Erythroblast (primary cell): Measurements from ENCODE around the gene HADH.

Source experiments
- DNase-seq, 2 experiments: peaks; one replicate each; lab custom pipeline; 2025; lab: John Stamatoyannopoulos, UW
- GATA1 ChIP-seq: IDR thresholded peaks from 2 replicates; pipeline ENCODE4 v1.6.1; 2011; ENCODE audit warnings: low read depth, mild to moderate bottlenecking, control low read depth, low read length, moderate library complexity
- POLR2A ChIP-seq: IDR thresholded peaks from 2 replicates; pipeline ENCODE4 v1.6.1; 2011; ENCODE audit warnings: mild to moderate bottlenecking, low read length

The HADH gene

DNA sequence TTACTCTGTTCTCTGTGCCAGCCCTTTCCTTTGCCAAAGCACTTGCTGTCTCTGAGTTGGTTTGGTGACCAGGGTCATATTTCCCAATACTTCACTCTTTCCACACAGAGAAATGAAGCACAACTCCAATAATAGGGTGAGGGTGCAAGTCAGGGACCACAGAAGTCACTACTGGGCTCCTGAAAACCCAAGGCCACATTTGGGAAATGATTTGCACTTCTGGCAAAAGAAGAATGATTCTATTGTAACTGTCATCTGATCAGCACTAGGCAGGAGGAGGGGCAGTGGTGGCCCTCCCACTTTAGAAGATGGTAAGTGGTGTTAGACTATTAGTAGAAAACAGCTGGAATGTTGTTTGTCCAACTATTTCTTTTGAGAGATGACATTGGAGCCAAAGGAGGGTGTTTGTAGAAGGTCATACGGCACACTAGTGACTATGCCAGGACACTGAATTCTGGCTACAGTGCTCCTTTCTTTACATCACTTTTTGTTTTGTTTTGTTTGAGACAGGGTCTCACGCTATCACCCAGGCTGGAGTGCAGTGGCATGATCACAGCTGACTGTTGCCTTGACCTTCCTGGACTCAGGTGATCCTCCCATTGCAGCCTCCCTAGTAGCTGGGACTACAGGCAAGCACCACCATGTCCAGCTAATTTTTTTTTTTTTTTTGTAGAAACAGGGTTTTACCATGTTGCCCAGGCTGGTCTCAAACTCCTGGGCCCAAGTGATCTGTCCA, 10.8 kb upstream of the HADH start:
- TF ChIP-seq GATA1, result no peak
- TF ChIP-seq POLR2A, result no peak

DNA sequence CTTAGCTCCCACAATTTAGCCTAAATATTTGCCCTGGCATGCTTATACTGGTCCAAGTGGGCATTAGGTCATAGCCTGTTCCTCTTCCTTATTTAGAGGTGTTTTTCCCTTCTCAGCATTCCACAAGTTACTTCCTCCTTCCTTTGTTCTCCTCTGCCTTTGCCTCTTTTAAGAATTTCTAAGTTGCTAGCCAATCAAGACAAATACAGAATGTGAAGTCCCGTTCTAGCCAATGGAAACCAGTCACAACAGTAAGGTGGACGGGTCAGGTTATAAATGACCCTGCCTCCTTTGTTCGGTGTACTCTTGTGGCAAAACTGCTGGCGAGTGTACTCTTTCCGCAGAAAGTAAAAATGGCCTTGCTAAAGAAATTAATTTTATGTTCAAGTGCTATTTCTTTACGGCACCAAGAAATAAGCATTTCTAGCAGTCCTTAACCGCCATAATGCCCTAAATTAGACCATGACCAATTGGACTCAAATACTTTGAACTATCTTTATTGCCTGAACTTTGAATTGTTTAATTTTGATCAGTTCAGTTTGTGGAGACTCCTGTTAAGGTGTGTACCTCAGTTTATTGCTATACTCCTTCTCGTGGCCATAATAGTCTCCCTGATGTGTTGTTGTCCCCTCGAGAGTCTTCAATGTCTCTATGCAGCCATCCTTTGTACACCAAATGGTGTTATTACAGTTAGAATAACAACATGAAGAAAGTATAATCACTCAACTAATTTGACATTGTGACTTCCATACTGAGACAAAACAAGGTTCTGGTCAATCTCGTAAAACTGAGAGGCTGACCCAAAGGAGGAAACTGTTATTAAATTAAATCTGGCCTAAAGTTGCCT, 1.6 kb upstream of the HADH start:
- DNase-seq, result no peak
- TF ChIP-seq POLR2A, result no peak
- TF ChIP-seq GATA1, result no peak

More for the DNA sequence above, 10.8 kb upstream of the HADH start:
- no peak for DNase-seq

DNA sequence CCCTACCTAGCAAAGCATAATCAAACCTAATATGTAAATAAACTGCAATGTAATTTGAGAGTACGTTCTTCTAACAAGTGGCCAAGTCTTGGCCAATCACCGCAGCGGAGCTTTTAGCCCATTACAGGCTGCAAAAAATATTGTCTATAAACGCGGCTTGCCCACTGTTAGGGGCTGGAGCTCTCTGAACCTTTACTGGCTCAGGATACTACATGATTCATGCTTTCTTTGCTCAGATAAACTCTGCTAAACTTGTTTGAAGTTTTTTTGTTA, 990 bp upstream of the HADH start:
- TF ChIP-seq POLR2A (no peak), GATA1 (no peak)
- no peak for DNase-seq

DNA sequence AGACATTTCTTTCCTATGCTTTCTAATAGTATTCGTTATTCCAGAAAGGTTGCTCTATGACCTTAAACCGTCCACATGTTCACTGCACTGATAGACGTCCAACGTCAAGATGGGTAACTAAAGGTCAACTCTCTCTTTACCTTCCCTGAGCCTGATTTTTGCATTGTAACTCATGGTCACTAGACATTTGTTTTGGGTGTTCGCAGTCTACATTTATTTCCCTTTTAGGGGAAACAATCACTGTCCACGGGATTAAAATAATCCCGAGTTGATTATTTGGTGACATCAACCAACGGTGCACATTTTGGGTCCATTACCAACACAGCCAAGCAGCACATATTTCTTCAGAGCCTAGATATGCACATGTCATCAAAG, 540 bp upstream of the HADH start:
- TF ChIP-seq GATA1 (no peak), POLR2A (no peak)
- DNase-seq, result peak; percentile 55 to 69

DNA sequence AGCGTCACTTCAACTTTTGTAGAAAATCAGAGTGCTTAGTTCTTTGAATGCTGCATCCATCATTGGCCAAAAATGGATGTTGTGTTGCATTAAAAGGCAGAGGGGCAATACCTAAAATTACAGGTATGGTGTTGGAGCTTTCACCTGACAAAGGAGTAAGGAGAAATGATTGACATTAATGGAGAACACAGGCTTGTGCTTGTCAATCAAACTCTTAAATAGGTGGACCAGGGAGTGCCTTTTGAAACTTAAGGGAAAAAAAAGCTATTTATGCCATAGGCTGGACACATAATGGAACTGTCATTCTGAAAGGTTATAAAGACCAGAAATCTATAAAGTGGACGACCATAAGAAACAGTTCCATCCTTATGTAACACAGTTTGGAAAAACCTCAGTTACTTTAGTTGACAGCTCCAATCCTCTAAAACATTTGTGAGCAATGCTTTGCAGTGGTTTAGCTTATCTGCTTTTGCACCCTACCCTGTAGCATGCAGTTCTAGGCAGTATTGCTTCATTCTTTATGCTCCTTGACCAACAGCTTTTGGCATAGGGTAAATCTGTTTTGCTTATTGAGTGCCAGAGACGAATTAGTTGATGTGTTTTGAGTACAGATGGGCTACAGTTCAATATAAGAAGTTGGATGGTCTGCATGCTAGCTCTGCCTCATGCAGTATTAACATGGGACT, 2.4 kb downstream of the HADH start:
- TF ChIP-seq POLR2A, result no peak
- no peak for TF ChIP-seq GATA1
- peak; percentile 56 to 65 for DNase-seq

DNA sequence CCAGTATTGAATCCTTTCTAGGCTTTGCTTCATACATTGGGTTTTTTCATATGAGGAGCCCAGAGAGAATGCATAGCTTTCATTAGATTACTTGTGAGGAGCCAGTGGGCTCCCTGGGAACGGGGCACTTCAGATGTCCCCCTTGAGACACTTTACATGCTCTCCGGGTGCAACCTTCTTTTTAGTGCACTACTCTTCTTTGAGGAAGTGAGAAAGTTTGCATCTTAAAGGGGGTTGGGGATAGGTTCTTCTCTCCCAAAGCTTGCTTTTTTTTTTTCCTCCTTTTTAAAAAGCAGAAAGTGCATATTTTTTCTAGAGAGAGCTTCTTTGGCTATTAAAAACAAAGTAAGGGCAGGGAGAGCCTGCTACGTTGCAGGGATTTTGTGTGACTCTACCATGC, 4.3 kb downstream of the HADH start:
- no peak for DNase-seq
- TF ChIP-seq GATA1 (no peak), POLR2A (no peak)

DNA sequence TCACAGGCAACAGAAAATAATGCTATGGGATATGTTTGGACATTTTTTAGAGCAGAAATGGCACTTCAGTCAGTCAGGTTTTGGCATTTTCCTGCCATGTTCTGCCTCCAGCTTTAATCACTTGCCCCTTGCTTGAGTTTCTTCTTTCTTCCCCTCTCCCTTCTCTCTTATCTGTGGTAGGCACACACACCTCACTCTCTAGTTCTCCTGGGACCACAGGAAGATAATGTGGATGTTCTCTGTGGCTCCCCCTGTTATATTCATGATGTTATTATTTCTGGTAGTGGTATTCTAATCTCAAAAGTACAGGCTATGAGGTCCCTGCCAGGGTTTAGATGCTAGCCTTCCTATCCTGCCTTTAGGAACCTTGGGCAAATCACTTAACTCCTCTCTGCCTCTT, 5.2 kb downstream of the HADH start:
- peak; percentile 41 to 74 for DNase-seq
- TF ChIP-seq POLR2A, result peak; percentile 18
- no peak for TF ChIP-seq GATA1

DNA sequence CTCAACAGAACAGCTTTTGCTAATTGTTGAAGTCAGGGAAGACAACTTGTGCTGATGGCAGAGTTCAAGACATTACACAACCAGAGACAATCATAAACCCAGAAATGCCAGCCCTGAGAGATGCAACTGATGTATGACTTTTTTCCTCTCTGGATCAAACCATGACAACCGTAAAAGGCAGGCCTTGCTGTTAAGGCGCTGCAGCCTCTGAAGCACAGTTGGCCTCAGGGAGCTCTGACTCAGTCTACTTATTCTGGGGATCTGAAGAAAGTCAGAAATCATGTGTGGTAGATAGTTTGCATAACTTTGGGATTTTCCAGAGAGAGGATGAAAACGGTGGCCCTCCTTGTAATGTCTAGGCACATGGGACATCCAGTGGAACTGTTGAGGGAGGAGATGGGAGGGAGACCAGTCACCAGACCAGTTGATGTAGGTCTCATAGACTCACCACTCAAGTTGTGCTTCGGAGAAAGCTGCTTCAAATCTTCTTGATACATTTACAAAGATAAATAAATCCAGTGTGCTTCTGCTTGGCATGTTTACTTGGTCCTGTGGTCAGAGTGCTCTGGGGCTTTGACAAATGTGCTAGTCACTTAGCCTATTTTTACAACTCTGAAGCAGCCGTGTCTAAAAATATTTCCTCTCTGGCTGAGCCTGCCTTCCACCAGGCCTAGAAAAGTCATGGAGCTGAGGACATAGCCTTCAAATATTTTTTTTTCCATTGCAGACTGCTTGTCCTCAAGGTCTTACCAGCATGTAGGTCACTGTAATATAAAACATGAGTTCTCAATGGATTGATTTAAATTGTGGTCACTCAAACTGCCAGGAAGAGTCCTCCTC, 7.5 kb downstream of the HADH start:
- no peak for TF ChIP-seq POLR2A
- no peak for TF ChIP-seq GATA1
- no peak for DNase-seq

DNA sequence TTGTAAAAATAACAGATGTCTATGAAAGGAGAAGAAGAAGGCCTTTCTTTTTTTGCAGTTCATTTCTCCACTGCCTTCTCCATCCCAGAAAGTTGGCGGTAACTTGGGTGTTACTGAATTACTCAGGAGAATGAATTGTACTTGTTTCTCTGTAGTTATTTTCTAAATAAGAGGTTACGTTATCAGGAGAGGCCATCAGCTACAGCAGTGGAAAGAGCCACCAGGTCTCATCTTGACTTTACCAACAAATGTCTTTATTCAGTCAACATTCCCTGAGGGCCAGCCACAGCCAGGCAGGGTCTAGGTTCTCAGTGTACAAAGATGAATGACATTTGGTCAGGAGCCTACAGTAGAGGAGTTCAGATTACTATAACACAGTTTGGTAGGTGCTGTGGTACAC, 8.1 kb downstream of the HADH start:
- TF ChIP-seq GATA1 (no peak), POLR2A (no peak)
- DNase-seq, result no peak

DNA sequence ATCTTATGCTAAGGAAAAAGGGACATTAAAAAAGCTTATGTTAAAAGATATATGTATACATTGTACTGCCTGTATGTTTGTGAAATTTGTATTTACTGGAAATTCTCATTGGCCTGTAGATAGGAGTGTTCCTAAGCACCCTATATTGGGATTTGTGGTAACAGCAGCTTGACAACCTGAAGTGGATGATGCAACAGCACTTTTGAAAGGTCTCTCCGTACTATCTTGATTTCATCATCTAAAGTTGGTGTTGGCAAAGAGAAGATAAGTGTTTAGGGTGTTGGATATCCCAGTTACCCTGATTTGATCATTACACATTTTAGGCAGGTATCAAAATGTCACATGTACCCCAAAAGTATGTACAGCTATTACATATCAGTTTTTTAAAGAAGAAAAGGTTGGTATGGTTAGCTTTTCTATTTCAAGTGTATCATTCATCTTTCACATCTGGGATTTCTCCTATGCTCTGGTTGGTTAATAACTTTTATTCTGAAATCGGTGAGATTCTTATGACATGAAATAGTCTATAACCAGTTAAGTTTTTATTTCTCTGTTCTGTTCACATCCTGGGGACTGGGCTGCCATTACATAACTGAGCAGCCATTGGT, 10.3 kb downstream of the HADH start:
- no peak for TF ChIP-seq POLR2A
- TF ChIP-seq GATA1, result no peak
- peak in 1 of 2 experiments; percentile 8 for DNase-seq

DNA sequence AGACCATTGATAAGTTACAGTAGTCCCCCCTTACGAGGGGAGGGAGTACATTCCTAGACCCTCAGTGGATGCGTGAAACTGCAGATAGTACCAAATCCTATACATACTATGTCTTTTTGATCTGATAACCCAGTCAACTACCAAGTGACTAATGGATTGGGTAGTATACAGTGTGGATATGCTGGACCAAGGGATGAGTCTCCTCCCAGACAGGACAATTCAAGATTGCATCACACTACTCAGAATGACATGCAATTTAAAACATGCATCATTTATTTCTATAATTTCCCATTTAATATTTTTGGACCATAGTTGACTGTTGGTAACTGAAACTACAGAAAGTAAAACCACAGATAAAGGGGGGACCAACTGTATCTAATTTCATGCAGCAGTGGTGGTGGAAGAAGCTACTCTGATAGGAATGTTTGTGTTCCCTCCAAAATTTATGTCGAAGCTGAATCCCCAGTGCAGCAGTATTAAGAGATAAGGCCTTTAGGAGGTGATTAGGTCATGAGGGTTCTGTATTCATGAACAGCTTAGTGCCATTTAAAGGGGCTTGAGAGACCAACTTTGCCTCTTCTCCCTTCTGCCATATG, 11.9 kb downstream of the HADH start:
- TF ChIP-seq GATA1 (no peak), POLR2A (no peak)
- DNase-seq, result peak; percentile 46 to 55

DNA sequence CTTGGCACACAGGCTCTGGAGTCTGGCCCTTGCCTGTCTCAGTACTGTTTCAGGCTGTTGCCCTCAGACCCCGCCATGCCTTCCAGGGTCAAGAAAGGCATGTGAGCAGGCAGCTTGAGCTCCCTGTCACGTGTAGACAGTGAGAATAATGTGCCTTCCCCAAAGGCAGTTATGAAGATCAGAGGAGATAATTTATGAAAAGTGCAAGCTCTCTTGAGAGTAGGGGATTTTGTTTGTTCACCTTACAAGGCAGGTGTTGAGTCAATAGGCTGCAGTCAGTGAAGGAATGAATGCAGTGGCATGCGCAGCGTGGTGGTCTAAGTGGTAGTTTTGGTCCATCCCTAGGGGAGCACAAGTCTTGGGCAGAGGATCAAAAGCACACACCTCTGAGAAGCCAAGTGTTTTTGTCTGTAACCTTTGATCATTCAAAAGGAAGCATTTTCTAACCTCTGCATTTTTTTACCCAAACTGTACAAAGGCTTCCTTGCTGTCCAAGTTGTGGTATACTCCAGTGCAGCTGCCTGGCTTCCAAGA, 14.4 kb downstream of the HADH start:
- TF ChIP-seq POLR2A (no peak), GATA1 (no peak)
- no peak for DNase-seq

DNA sequence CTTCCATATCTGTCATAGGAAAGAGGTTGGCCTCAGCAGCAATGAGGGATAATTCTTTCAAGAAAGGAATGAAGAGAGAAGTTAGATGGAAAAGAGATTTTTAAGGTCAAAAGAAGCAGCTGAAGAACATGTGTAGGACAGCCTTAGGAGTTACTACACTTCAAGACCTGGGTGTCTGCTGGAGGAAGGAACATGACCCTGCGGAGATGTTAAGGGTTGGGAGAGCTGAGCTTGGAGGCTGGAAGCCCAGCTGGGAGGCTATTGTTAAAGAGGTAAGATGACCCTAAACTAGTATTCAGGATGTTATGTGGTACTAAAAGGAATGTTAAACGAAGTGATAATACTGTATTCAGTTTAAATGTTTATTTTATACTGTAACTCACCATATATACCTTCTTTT, 15.0 kb downstream of the HADH start:
- no peak for DNase-seq
- TF ChIP-seq GATA1 (no peak), POLR2A (no peak)
